GM12878 (cell line): ENCODE data around the gene GNA15. TPM values are rescaled to one million over a fixed set of nuclear protein-coding genes. Genes with fewer than 3 reads are reported as not detected.

Source experiments
- ATAC-seq: fragments of 200-7000 bp; cut with Tn5 transposase; 3 replicates; pipeline ENCODE4 v1.9.1; 2020; ENCODE audit warnings: mild to moderate bottlenecking, moderate library complexity
- BruUV-seq: library from RNA; stranded (reverse); fragments of 400-500 nt; replicated peaks from 2 replicates; lab custom pipeline; 2021; lab: Mats Ljungman, UMichigan
- CTCF ChIA-PET: fragments of 300-600 bp; sonication (Branson Sonifier 250); formaldehyde crosslinking; extraction: SDS; loops from one replicate; lab custom pipeline; 2021; ENCODE audit warnings: inconsistent platforms; lab: Yijun Ruan, JAX
- POLR2A ChIA-PET: fragments of 350-600 bp; formaldehyde crosslinking; extraction: SDS; loops from one replicate; lab custom pipeline; 2021; ENCODE audit warnings: inconsistent platforms; lab: Charles Lee
- RAD21 ChIA-PET: fragments of 300-600 bp; sonication (Branson Sonifier 250); formaldehyde crosslinking; loops from one replicate; lab custom pipeline; 2023; ENCODE audit warnings: antibody characterized with exemption; ENCODE audit not compliant: unreplicated experiment; lab: Charles Lee
- SMC1A ChIA-PET: fragments of 300-600 bp; sonication (Branson Sonifier 250); formaldehyde crosslinking; loops from one replicate; lab custom pipeline; 2023; ENCODE audit not compliant: unreplicated experiment, uncharacterized antibody; lab: Charles Lee
- DNase-seq: peaks from one replicate; pipeline ENCODE4 v3.0.0-alpha.2; 2011; ENCODE audit warnings: low read depth, low spot score
- FAIRE-seq: peaks from 3 replicates; lab custom pipeline; 2011; peaks lifted over from hg19 to GRCh38; lab: Jason Lieb, UNC
- H2AFZ ChIP-seq: 2 replicates; pipeline ENCODE4 v1.6.0; 2011; ENCODE audit warnings: low read depth, low read length, control low read depth; ENCODE audit not compliant: control insufficient read depth
- H3K27ac ChIP-seq: 2 replicates; pipeline ENCODE4 v1.5.1; 2011; ENCODE audit warnings: control low read depth; ENCODE audit not compliant: control insufficient read depth, insufficient read depth
- H3K27me3 ChIP-seq, 2 experiments: replicated peaks in 1 of 2; 2 replicates each; pipeline versions ENCODE4 v1.6.0 to v1.6.1; 2011; ENCODE audit warnings: low read length in 1 of 2; ENCODE audit not compliant: control insufficient read depth in 2 of 2, insufficient read depth in 2 of 2
- H3K36me3 ChIP-seq, 2 experiments: 2 replicates each; pipeline ENCODE4 v1.5.1; 2011; ENCODE audit warnings: low read length in 1 of 2; ENCODE audit not compliant: control insufficient read depth in 2 of 2, insufficient read depth in 2 of 2
- H3K4me1 ChIP-seq: 2 replicates; pipeline ENCODE4 v1.6.1; 2011; ENCODE audit warnings: mild to moderate bottlenecking, low read length, moderate library complexity, mixed read lengths; ENCODE audit not compliant: control insufficient read depth, insufficient read depth
- H3K4me2 ChIP-seq: 2 replicates; pipeline ENCODE4 v1.6.0; 2011; ENCODE audit warnings: control low read depth; ENCODE audit not compliant: control insufficient read depth, insufficient read depth
- H3K4me3 ChIP-seq: fragments of 200-600 bp; sonication (generic); 2 replicates; pipeline ENCODE4 v1.5.1; 2016
- H3K79me2 ChIP-seq: 2 replicates; pipeline ENCODE4 v1.6.0; 2011; ENCODE audit warnings: low read length; ENCODE audit not compliant: control insufficient read depth, insufficient read depth
- H3K9ac ChIP-seq: 2 replicates; pipeline ENCODE4 v1.8.0; 2011; ENCODE audit warnings: low read length, control low read depth, mixed read lengths; ENCODE audit not compliant: control insufficient read depth, insufficient read depth
- H3K9me3 ChIP-seq: replicated peaks from 3 replicates; pipeline ENCODE4 v1.5.1; 2011; ENCODE audit warnings: mild to moderate bottlenecking, low read length; ENCODE audit not compliant: control insufficient read depth, insufficient read depth
- H4K20me1 ChIP-seq: 2 replicates; pipeline ENCODE4 v1.6.0; 2011; ENCODE audit not compliant: control insufficient read depth, insufficient read depth
- CREM ChIP-seq: IDR thresholded peaks from 2 replicates; pipeline ENCODE4 v1.6.1; 2014; ENCODE audit warnings: antibody characterized with exemption, low read depth
- HDAC6 ChIP-seq: fragments of 200-600 bp; sonication (generic); IDR thresholded peaks from one replicate; pipeline ENCODE4 v1.8.0; 2017; ENCODE audit warnings: antibody characterized with exemption; ENCODE audit not compliant: unreplicated experiment
- KAT2A ChIP-seq: conservative IDR thresholded peaks from 2 replicates; pipeline ENCODE4 v1.6.1; 2011; ENCODE audit warnings: low read depth, low read length; ENCODE audit not compliant: control insufficient read depth
- LARP7 ChIP-seq: fragments of 450-650 bp; IDR thresholded peaks from 2 replicates; pipeline ENCODE4 v1.6.1; 2017; ENCODE audit warnings: mild to moderate bottlenecking
- NR2C1 ChIP-seq: fragments of 450-650 bp; IDR thresholded peaks from 2 replicates; pipeline ENCODE4 v1.6.1; 2017; ENCODE audit warnings: antibody characterized with exemption, mild to moderate bottlenecking, moderate library complexity
- NR2C2 ChIP-seq: IDR thresholded peaks from 2 replicates; pipeline ENCODE4 v1.6.1; 2011; ENCODE audit warnings: borderline replicate concordance, low read depth; ENCODE audit not compliant: control insufficient read depth, insufficient read length
- POLR2AphosphoS2 ChIP-seq: IDR thresholded peaks from 2 replicates; pipeline ENCODE4 v1.6.1; 2011; ENCODE audit warnings: low read depth, mild to moderate bottlenecking, low read length, improper control_type of control experiment, moderate library complexity
- POLR2AphosphoS5 ChIP-seq: IDR thresholded peaks from 2 replicates; pipeline ENCODE4 v1.6.1; 2011; ENCODE audit warnings: mild to moderate bottlenecking, low read length, inconsistent platforms
- RCOR1 ChIP-seq: conservative IDR thresholded peaks from 2 replicates; pipeline ENCODE4 v1.6.1; 2012; ENCODE audit warnings: low read depth, low read length, improper control_type of control experiment
- RUNX3 ChIP-seq: IDR thresholded peaks from 2 replicates; pipeline ENCODE4 v1.6.1; 2012; ENCODE audit warnings: low read length, inconsistent platforms
- YY1 ChIP-seq: IDR thresholded peaks from 2 replicates; pipeline ENCODE4 v1.6.1; 2011; ENCODE audit warnings: low read depth, mild to moderate bottlenecking, low read length
- ZNF207 ChIP-seq: fragments of 450-650 bp; IDR thresholded peaks from 2 replicates; pipeline ENCODE4 v1.6.1; 2014; ENCODE audit warnings: antibody characterized with exemption, mild to moderate bottlenecking, borderline replicate concordance
- WGBS: methylation state at CpG from one replicate; pipeline ENCODE4 v1.1.6; 2016; ENCODE audit warnings: low lambda C conversion rate; ENCODE audit not compliant: insufficient replicate concordance, insufficient coverage; ENCODE audit errors: missing lambda C conversion rate; 5-methylcytosine and 5-hydroxymethylcytosine counted together
- in situ Hi-C: fragments of 300-500 bp; cut with MboI; formaldehyde crosslinking; loops from 9 replicates; pipeline ENCODE4 v1.14.3; 2018; ENCODE audit warnings: mixed read lengths
- intact Hi-C: fragments of 100-400 bp; cut with micrococcal nuclease; formaldehyde crosslinking; loops from one replicate; pipeline ENCODE4 v1.14.2; 2022; ENCODE audit not compliant: unreplicated experiment
- polyA plus RNA-seq, 11 experiments: library from polyadenylated mRNA; depleted of rRNA in 4 of 11; unstranded in 6 of 11; stranded (reverse) in 5 of 11; fragments of >200 nt; fragmentation: Nextera tagmentation in 4 of 11; fragmentation: Illumina TruSeq in 1 of 11; extraction: Ambion mirVana in 4 of 11; extraction: Trizol in 1 of 11; gene quantifications; 1 replicate in 1 of 11; 2 replicates in 10 of 11; pipeline versions ENCODE4 v1.2.1 to v1.2.3, GENCODE V29; 2011 to 2016; ENCODE audit warnings: inconsistent platforms in 2 of 11, missing spikeins in 2 of 11, low read depth in 1 of 11
- total RNA-seq, 4 experiments: library from RNA; depleted of rRNA in 3 of 4; stranded (reverse); fragments of >200 nt in 3 of 4; fragmentation: Illumina TruSeq in 1 of 4; extraction: Trizol in 1 of 4; gene quantifications; 2 replicates each; pipeline versions ENCODE4 v1.2.1 to v1.2.3, GENCODE V29; 2013 to 2021
- TF ChIP-seq, protein P1 (sequence below): fragments of 450-650 bp; IDR thresholded peaks from 2 replicates; pipeline ENCODE4 v1.6.1; 2017; ENCODE audit warnings: borderline replicate concordance
- TF ChIP-seq, protein P2 (sequence below): IDR thresholded peaks from 2 replicates; pipeline ENCODE4 v1.6.1; 2011; ENCODE audit warnings: low read depth, low read length, improper control_type of control experiment, borderline replicate concordance
- TF ChIP-seq, protein P3 (sequence below): IDR thresholded peaks from 2 replicates; pipeline ENCODE4 v1.6.1; 2012; ENCODE audit warnings: low read length, inconsistent platforms

The GNA15 gene
- total and polyA plus RNA-seq, 10 of the 15 experiments (the other 5 are each of a cell fraction or from before 2014, with no cell fraction given) = 0.42 to 18.0 (median 9.4) TPM

DNA sequence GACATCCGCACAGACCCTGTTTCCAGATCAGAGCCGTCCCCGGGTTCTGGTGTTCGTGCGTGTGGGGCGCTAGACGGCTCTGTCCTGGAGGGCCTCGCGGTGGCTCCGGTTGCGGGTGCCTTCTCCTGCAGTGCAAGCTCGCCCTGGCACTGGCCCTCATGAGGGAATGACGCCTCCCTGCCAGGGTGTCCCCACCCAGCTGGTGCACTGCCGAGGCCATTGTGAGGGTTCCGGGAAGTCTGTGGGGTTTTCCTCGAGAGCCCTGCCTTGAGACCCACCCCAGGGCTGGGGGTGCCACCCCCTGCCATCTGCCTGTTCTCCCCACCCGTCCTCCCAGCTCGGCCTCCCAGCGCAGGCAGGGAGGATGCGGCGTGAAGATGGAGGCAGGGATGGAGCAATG, 19.2 kb upstream of the GNA15 start:
- H3K4me2 ChIP-seq = no peak overlapping the region
- H3K79me2 ChIP-seq = no peaks in the 10 kb centered on the region
- H2AFZ ChIP-seq = no peak overlapping the region
- intact Hi-C loops = no loop called here
- H3K9ac ChIP-seq = no peak overlapping the region
- ChIA-PET RAD21 (no interaction called here), POLR2A (no interaction called here), CTCF (interaction anchor here (1.4 to 1.5 kb wide), 2 partner anchors 13 to 29 kb away, joined by 3 to 5 read pairs; no protein-coding TSS in a partner anchor), SMC1A (no interaction called here)
- H3K27ac ChIP-seq = no peak overlapping the region
- no peak overlapping the region for H3K4me3 ChIP-seq
- DNase-seq (no peak), FAIRE-seq (no peak), ATAC-seq (no peak)
- in situ Hi-C loops = no loop called here
- TF ChIP-seq, protein P1, sequence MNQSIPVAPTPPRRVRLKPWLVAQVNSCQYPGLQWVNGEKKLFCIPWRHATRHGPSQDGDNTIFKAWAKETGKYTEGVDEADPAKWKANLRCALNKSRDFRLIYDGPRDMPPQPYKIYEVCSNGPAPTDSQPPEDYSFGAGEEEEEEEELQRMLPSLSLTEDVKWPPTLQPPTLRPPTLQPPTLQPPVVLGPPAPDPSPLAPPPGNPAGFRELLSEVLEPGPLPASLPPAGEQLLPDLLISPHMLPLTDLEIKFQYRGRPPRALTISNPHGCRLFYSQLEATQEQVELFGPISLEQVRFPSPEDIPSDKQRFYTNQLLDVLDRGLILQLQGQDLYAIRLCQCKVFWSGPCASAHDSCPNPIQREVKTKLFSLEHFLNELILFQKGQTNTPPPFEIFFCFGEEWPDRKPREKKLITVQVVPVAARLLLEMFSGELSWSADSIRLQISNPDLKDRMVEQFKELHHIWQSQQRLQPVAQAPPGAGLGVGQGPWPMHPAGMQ = no peak
- TF ChIP-seq NR2C1 = no peak
- no peak for TF ChIP-seq CREM
- TF ChIP-seq POLR2AphosphoS5 = no peak
- no peak for TF ChIP-seq ZNF207
- no peaks in the 10 kb centered on the region for H3K9me3 ChIP-seq
- WGBS = 81% methylated on average over 21 of the region's 21 CpGs
- no peaks in the 10 kb centered on the region for H3K4me1 ChIP-seq
- H3K27me3 ChIP-seq = no peaks in the 10 kb centered on the region
- BruUV-seq = no TSS peak
- H3K36me3 ChIP-seq = no peaks in the 10 kb centered on the region
- H4K20me1 ChIP-seq = no peaks in the 10 kb centered on the region

DNA sequence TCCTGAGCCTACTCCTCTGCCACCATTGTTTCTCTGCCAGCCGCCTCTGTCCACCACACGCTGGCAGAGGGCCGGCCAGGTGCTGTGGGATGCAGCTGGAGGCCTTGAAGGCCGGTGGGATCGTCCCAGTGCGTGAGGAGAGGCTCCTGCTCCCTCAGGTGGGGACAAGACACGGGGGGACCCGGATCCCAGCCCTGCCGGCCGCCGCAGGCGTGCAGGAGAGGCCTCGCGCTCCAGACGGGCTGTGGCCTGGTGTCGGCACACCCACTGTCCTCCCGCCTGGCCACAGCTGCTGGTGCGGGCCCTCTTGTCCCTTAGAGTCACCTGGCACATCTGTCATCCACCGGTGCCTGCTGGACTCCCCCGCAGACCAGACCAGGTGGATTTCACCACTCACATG, 18.1 kb upstream of the GNA15 start:
- H4K20me1 ChIP-seq = no peaks in the 10 kb centered on the region
- ChIA-PET POLR2A (no interaction called here), CTCF (interaction anchor here (0.7 to 1.5 kb wide), 4 partner anchors 11 to 30 kb away, joined by 3 to 5 read pairs (median 3); no protein-coding TSS in a partner anchor), SMC1A (no interaction called here), RAD21 (no interaction called here)
- no peak overlapping the region for H3K27ac ChIP-seq
- H3K79me2 ChIP-seq = no peaks in the 10 kb centered on the region
- H3K27me3 ChIP-seq = no peaks in the 10 kb centered on the region
- H3K4me2 ChIP-seq = no peak overlapping the region
- no peaks in the 10 kb centered on the region for H3K9me3 ChIP-seq
- FAIRE-seq = no peak
- in situ Hi-C loops (no loop called here), intact Hi-C loops (no loop called here)
- no TSS peak for BruUV-seq
- H3K36me3 ChIP-seq = no peaks in the 10 kb centered on the region
- no peaks in the 10 kb centered on the region for H3K4me1 ChIP-seq
- DNase-seq = no peak
- no peak overlapping the region for H2AFZ ChIP-seq
- 78% methylated on average over 20 of the region's 20 CpGs for WGBS
- no peak overlapping the region for H3K9ac ChIP-seq
- no peak for ATAC-seq
- H3K4me3 ChIP-seq = no peak overlapping the region
- TF ChIP-seq RCOR1 (no peak), KAT2A (no peak), LARP7 (no peak), YY1 (no peak), POLR2AphosphoS2 (no peak), HDAC6 (no peak), NR2C2 (no peak), ZNF207 (no peak), RUNX3 (no peak)
- TF ChIP-seq, protein P2, sequence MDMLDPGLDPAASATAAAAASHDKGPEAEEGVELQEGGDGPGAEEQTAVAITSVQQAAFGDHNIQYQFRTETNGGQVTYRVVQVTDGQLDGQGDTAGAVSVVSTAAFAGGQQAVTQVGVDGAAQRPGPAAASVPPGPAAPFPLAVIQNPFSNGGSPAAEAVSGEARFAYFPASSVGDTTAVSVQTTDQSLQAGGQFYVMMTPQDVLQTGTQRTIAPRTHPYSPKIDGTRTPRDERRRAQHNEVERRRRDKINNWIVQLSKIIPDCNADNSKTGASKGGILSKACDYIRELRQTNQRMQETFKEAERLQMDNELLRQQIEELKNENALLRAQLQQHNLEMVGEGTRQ = no peak
- TF ChIP-seq, protein P3, sequence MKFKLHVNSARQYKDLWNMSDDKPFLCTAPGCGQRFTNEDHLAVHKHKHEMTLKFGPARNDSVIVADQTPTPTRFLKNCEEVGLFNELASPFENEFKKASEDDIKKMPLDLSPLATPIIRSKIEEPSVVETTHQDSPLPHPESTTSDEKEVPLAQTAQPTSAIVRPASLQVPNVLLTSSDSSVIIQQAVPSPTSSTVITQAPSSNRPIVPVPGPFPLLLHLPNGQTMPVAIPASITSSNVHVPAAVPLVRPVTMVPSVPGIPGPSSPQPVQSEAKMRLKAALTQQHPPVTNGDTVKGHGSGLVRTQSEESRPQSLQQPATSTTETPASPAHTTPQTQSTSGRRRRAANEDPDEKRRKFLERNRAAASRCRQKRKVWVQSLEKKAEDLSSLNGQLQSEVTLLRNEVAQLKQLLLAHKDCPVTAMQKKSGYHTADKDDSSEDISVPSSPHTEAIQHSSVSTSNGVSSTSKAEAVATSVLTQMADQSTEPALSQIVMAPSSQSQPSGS = no peak
